OCI-LY3 (cell line): Measurements from ENCODE around the gene HIPK2.

Source experiments
- H2AFZ ChIP-seq: fragments of 200-600, 300-600 bp; shearing (Covaris generic); 2 replicates; pipeline ENCODE4 v1.6.0; 2014; ENCODE audit warnings: antibody characterized with exemption, low read depth, low read length
- H3K27ac ChIP-seq: fragments of 200-600, 300-600 bp; sonication (generic); 2 replicates; pipeline ENCODE4 v1.5.1; 2014; ENCODE audit warnings: mild to moderate bottlenecking, low read length, moderate library complexity, mixed read lengths
- H3K27me3 ChIP-seq: fragments of 200-600, 300-600 bp; sonication (generic); 2 replicates; pipeline ENCODE4 v1.6.1; 2014; ENCODE audit warnings: low read depth, low read length, mixed read lengths
- H3K36me3 ChIP-seq: fragments of 200-600, 300-600 bp; sonication (generic); replicated peaks from 2 replicates; pipeline ENCODE3; 2014; ENCODE audit warnings: low read depth, low read length, mixed read lengths
- H3K4me1 ChIP-seq: fragments of 300-600, 200-600 bp; sonication (generic); 2 replicates; pipeline ENCODE4 v1.6.1; 2014; ENCODE audit warnings: low read length, mixed read lengths
- H3K4me2 ChIP-seq: fragments of 200-600, 300-600 bp; sonication (generic); 2 replicates; pipeline ENCODE4 v1.6.1; 2014; ENCODE audit warnings: low read length, mixed read lengths
- H3K4me3 ChIP-seq: fragments of 300-600, 200-600 bp; sonication (generic); 2 replicates; pipeline ENCODE4 v1.5.1; 2014; ENCODE audit warnings: antibody characterized with exemption, mild to moderate bottlenecking, low read length, moderate library complexity
- H3K79me2 ChIP-seq: fragments of 300-600, 200-600 bp; shearing (Covaris generic); 2 replicates; pipeline ENCODE4 v1.6.1; 2014; ENCODE audit warnings: mild to moderate bottlenecking, low read length, mixed read lengths
- H3K9ac ChIP-seq: fragments of 300-600, 200-600 bp; shearing (Covaris generic); 2 replicates; pipeline ENCODE4 v1.6.0; 2014; ENCODE audit warnings: mild to moderate bottlenecking, low read length, moderate library complexity
- H3K9me3 ChIP-seq: fragments of 200-600, 300-600 bp; shearing (Covaris generic); 2 replicates; pipeline ENCODE4 v1.6.1; 2014; ENCODE audit warnings: low read length, mixed read lengths; ENCODE audit not compliant: insufficient read depth
- H4K20me1 ChIP-seq: fragments of 200-600, 300-600 bp; sonication (generic); 2 replicates; pipeline ENCODE4 v1.6.1; 2016; ENCODE audit warnings: low read length, mixed read lengths; ENCODE audit not compliant: insufficient read depth
- EZH2phosphoT487 ChIP-seq: fragments of 200-600 bp; shearing (Covaris generic); IDR thresholded peaks from 2 replicates; pipeline ENCODE4 v1.6.1; 2018; ENCODE audit warnings: antibody characterized with exemption, mixed run types, low read depth
- TF ChIP-seq, protein P1 (sequence below): fragments of 200-600, 300-600 bp; sonication (generic); IDR thresholded peaks from 2 replicates; pipeline ENCODE4 v1.5.1; 2014; ENCODE audit warnings: antibody characterized with exemption, low read length, low read depth

The HIPK2 gene

GRCh38 chr7:139620676-139621344, 157.0 kb downstream of the HIPK2 start:
- Histone ChIP-seq H3K9me3 (no peaks in the 10 kb centered on the region), H3K9ac (no peak overlapping the region), H2AFZ (no peak overlapping the region), H3K27ac (no peak overlapping the region), H3K27me3 (no peaks in the 10 kb centered on the region; the same call in 1 of the 2 replicates), H4K20me1 (no peaks in the 10 kb centered on the region), H3K79me2 (no peaks in the 10 kb centered on the region), H3K36me3 (no peaks in the 10 kb centered on the region), H3K4me2 (no peak overlapping the region), H3K4me1 (no peaks in the 10 kb centered on the region), H3K4me3 (no peak overlapping the region)
- TF ChIP-seq EZH2phosphoT487, result no peak
- TF ChIP-seq, protein P1, sequence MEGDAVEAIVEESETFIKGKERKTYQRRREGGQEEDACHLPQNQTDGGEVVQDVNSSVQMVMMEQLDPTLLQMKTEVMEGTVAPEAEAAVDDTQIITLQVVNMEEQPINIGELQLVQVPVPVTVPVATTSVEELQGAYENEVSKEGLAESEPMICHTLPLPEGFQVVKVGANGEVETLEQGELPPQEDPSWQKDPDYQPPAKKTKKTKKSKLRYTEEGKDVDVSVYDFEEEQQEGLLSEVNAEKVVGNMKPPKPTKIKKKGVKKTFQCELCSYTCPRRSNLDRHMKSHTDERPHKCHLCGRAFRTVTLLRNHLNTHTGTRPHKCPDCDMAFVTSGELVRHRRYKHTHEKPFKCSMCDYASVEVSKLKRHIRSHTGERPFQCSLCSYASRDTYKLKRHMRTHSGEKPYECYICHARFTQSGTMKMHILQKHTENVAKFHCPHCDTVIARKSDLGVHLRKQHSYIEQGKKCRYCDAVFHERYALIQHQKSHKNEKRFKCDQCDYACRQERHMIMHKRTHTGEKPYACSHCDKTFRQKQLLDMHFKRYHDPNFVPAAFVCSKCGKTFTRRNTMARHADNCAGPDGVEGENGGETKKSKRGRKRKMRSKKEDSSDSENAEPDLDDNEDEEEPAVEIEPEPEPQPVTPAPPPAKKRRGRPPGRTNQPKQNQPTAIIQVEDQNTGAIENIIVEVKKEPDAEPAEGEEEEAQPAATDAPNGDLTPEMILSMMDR, result peak; percentile 80

- no peak for TF ChIP-seq EZH2phosphoT487
- TF ChIP-seq, protein P1, result no peak
- Histone ChIP-seq H4K20me1 (no peaks in the 10 kb centered on the region), H3K9me3 (no peaks in the 10 kb centered on the region), H2AFZ (no peak overlapping the region), H3K4me1 (no peaks in the 10 kb centered on the region), H3K4me2 (no peak overlapping the region), H3K4me3 (no peak overlapping the region), H3K9ac (no peak overlapping the region), H3K36me3 (no peaks in the 10 kb centered on the region), H3K27ac (no peak overlapping the region), H3K27me3 (no peaks in the 10 kb centered on the region; the same call in 1 of the 2 replicates), H3K79me2 (no peaks in the 10 kb centered on the region)
Measured at GRCh38 chr7:139619367-139619657, 158.5 kb downstream of the HIPK2 start.

- Histone ChIP-seq H3K27me3 (no peaks in the 10 kb centered on the region; the same call in 1 of the 2 replicates), H3K79me2 (no peaks in the 10 kb centered on the region), H3K27ac (no peak overlapping the region), H3K4me2 (no peak overlapping the region), H3K4me1 (no peaks in the 10 kb centered on the region), H2AFZ (no peak overlapping the region), H3K4me3 (no peak overlapping the region), H3K36me3 (no peaks in the 10 kb centered on the region), H4K20me1 (no peaks in the 10 kb centered on the region), H3K9me3 (no peaks in the 10 kb centered on the region), H3K9ac (no peak overlapping the region)
- no peak for TF ChIP-seq EZH2phosphoT487
- TF ChIP-seq, protein P1, result peak; percentile 56
Measured at GRCh38 chr7:139618482-139619366, 159.1 kb downstream of the HIPK2 start.

- Histone ChIP-seq H3K9me3 (no peaks in the 10 kb centered on the region), H3K27ac (no peak overlapping the region), H3K36me3 (no peaks in the 10 kb centered on the region), H3K9ac (no peak overlapping the region), H3K4me3 (no peak overlapping the region), H3K4me1 (no peaks in the 10 kb centered on the region), H3K4me2 (no peak overlapping the region), H3K79me2 (no peaks in the 10 kb centered on the region), H4K20me1 (no peaks in the 10 kb centered on the region), H3K27me3 (no peaks in the 10 kb centered on the region; the same call in 1 of the 2 replicates), H2AFZ (no peak overlapping the region)
- TF ChIP-seq, protein P1, result no peak
- no peak for TF ChIP-seq EZH2phosphoT487
Measured at GRCh38 chr7:139617074-139617473, 160.7 kb downstream of the HIPK2 start.
